GM12878 (cell line): Measurements from ENCODE around the gene TMEM255B. TPM values are rescaled to one million over a fixed set of nuclear protein-coding genes. Genes with fewer than 3 reads are reported as not detected.

Experiments
- polyA plus RNA-seq, 11 experiments: library from polyadenylated mRNA; depleted of rRNA in 4 of 11; unstranded in 6 of 11; stranded (reverse) in 5 of 11; fragments of >200 nt; fragmentation: Nextera tagmentation in 4 of 11; fragmentation: Illumina TruSeq in 1 of 11; extraction: Ambion mirVana in 4 of 11; extraction: Trizol in 1 of 11; gene quantifications; 1 replicate in 1 of 11; 2 replicates in 10 of 11; pipeline versions ENCODE4 v1.2.1 to v1.2.3, GENCODE V29; 2011 to 2016; ENCODE audit warnings: inconsistent platforms in 2 of 11, missing spikeins in 2 of 11, low read depth in 1 of 11
- total RNA-seq, 4 experiments: library from RNA; depleted of rRNA in 3 of 4; stranded (reverse); fragments of >200 nt in 3 of 4; fragmentation: Illumina TruSeq in 1 of 4; extraction: Trizol in 1 of 4; gene quantifications; 2 replicates each; pipeline versions ENCODE4 v1.2.1 to v1.2.3, GENCODE V29; 2013 to 2021
- TF ChIP-seq, protein P1 (sequence below): IDR thresholded peaks from 2 replicates; pipeline ENCODE4 v1.6.1; 2012; ENCODE audit warnings: improper control_type of control experiment, low read depth, low read length; ENCODE audit not compliant: insufficient replicate concordance
- TF ChIP-seq, protein P2 (sequence below): IDR thresholded peaks from 2 replicates; pipeline ENCODE4 v1.6.1; 2011; ENCODE audit warnings: low read depth, mild to moderate bottlenecking, low read length, moderate library complexity, borderline replicate concordance; ENCODE audit errors: extremely low read depth
- TF ChIP-seq, protein P3 (sequence below): fragments of 450-650 bp; formaldehyde crosslinking; IDR thresholded peaks from 2 replicates; pipeline ENCODE4 v1.4.0; 2020; ENCODE audit warnings: mild to moderate bottlenecking, moderate library complexity

Gene TMEM255B
- total and polyA plus RNA-seq, 10 of the 15 experiments (the other 5 are each of a cell fraction or from before 2014, with no cell fraction given): 0.04 to 0.62 (median 0.13) TPM; not detected in 3

DNA sequence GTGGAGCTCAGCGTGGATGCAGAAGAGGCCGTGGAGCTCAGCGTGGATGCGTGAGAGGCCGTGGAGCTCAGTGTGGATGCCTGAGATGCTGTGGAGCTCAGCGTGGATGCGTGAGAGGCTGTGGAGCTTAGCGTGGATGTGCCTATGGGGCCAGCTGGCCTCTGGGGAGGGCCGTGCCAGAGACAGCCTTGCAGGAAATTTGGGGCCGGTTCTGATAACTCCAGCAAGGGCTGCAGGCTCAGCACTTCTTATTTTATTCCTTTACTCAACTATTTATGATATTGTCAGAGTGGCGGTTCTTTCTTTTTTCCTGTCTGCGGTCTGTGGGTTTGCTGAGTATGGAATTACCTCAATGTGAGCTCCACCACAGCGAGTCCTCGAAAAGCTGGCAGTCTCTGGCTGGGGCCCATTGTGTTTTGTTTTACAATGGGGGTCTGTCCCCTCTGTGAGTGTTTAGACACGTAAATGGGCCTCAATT lies 17.8 kb upstream of the TMEM255B start (continued):
- TF ChIP-seq, protein P1, sequence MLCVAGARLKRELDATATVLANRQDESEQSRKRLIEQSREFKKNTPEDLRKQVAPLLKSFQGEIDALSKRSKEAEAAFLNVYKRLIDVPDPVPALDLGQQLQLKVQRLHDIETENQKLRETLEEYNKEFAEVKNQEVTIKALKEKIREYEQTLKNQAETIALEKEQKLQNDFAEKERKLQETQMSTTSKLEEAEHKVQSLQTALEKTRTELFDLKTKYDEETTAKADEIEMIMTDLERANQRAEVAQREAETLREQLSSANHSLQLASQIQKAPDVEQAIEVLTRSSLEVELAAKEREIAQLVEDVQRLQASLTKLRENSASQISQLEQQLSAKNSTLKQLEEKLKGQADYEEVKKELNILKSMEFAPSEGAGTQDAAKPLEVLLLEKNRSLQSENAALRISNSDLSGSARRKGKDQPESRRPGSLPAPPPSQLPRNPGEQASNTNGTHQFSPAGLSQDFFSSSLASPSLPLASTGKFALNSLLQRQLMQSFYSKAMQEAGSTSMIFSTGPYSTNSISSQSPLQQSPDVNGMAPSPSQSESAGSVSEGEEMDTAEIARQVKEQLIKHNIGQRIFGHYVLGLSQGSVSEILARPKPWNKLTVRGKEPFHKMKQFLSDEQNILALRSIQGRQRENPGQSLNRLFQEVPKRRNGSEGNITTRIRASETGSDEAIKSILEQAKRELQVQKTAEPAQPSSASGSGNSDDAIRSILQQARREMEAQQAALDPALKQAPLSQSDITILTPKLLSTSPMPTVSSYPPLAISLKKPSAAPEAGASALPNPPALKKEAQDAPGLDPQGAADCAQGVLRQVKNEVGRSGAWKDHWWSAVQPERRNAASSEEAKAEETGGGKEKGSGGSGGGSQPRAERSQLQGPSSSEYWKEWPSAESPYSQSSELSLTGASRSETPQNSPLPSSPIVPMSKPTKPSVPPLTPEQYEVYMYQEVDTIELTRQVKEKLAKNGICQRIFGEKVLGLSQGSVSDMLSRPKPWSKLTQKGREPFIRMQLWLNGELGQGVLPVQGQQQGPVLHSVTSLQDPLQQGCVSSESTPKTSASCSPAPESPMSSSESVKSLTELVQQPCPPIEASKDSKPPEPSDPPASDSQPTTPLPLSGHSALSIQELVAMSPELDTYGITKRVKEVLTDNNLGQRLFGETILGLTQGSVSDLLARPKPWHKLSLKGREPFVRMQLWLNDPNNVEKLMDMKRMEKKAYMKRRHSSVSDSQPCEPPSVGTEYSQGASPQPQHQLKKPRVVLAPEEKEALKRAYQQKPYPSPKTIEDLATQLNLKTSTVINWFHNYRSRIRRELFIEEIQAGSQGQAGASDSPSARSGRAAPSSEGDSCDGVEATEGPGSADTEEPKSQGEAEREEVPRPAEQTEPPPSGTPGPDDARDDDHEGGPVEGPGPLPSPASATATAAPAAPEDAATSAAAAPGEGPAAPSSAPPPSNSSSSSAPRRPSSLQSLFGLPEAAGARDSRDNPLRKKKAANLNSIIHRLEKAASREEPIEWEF: no peak
- TF ChIP-seq, protein P2, sequence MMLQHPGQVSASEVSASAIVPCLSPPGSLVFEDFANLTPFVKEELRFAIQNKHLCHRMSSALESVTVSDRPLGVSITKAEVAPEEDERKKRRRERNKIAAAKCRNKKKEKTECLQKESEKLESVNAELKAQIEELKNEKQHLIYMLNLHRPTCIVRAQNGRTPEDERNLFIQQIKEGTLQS: no peak
- TF ChIP-seq, protein P3, sequence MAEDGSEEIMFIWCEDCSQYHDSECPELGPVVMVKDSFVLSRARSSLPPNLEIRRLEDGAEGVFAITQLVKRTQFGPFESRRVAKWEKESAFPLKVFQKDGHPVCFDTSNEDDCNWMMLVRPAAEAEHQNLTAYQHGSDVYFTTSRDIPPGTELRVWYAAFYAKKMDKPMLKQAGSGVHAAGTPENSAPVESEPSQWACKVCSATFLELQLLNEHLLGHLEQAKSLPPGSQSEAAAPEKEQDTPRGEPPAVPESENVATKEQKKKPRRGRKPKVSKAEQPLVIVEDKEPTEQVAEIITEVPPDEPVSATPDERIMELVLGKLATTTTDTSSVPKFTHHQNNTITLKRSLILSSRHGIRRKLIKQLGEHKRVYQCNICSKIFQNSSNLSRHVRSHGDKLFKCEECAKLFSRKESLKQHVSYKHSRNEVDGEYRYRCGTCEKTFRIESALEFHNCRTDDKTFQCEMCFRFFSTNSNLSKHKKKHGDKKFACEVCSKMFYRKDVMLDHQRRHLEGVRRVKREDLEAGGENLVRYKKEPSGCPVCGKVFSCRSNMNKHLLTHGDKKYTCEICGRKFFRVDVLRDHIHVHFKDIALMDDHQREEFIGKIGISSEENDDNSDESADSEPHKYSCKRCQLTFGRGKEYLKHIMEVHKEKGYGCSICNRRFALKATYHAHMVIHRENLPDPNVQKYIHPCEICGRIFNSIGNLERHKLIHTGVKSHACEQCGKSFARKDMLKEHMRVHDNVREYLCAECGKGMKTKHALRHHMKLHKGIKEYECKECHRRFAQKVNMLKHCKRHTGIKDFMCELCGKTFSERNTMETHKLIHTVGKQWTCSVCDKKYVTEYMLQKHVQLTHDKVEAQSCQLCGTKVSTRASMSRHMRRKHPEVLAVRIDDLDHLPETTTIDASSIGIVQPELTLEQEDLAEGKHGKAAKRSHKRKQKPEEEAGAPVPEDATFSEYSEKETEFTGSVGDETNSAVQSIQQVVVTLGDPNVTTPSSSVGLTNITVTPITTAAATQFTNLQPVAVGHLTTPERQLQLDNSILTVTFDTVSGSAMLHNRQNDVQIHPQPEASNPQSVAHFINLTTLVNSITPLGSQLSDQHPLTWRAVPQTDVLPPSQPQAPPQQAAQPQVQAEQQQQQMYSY: no peak
